SJCRH30 (cell line): ENCODE results near the gene LY6G6D. TPM values are rescaled to one million over a fixed set of nuclear protein-coding genes. Genes with fewer than 3 reads are reported as not detected.

Source experiments
- DNase-seq, 2 experiments: peaks; one replicate each; pipeline ENCODE4 v3.0.0-alpha.2; 2015 to 2020
- H3K27ac ChIP-seq: fragments of 250-450 bp; sonication (Bioruptor Pico); 2 replicates; pipeline ENCODE4 v1.5.1; 2020; ENCODE audit warnings: mild to moderate bottlenecking, moderate library complexity
- H3K27me3 ChIP-seq: fragments of 250-450 bp; sonication (Bioruptor Pico); 2 replicates; pipeline ENCODE4 v1.5.1; 2020; ENCODE audit warnings: mild to moderate bottlenecking, moderate library complexity
- H3K36me3 ChIP-seq: fragments of 250-450 bp; sonication (Bioruptor Pico); 2 replicates; pipeline ENCODE4 v1.5.1; 2020; ENCODE audit warnings: mild to moderate bottlenecking, moderate library complexity
- H3K4me1 ChIP-seq: fragments of 250-450 bp; sonication (Bioruptor Pico); 2 replicates; pipeline ENCODE4 v1.5.1; 2020; ENCODE audit warnings: mild to moderate bottlenecking, moderate library complexity
- H3K4me3 ChIP-seq: fragments of 250-450 bp; sonication (Bioruptor Pico); 2 replicates; pipeline ENCODE4 v1.5.1; 2020; ENCODE audit warnings: mild to moderate bottlenecking, moderate library complexity
- H3K9me3 ChIP-seq: fragments of 250-450 bp; sonication (Bioruptor Pico); replicated peaks from 2 replicates; pipeline ENCODE4 v1.5.1; 2020; ENCODE audit warnings: mild to moderate bottlenecking, moderate library complexity
- total RNA-seq: library from RNA; depleted of rRNA; stranded (reverse); fragments of >200 nt; shearing (Covaris generic); gene quantifications from 2 replicates; pipeline ENCODE4 v1.2.3, GENCODE V29; 2014

LY6G6D gene
- total RNA-seq, 1 experiment from 2014 or later: not detected

DNA sequence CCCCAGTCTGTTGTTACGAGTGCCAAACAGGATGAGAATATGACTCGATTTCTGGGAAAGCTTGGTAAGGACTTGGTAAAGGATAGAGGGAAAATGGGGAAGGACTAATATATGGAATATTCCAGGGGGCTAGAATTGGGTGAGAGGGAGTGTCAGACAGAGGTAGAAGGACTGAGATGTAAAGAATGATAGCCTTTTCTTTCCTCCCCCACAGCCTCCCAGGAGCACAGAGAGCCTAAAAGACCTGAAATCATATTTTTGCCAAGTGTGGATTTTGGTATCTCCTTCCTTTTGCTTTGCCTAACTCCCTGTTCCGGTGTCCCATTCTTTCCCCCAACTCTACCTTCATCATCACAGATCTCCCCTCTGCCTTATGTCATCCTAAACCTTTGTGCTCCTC lies 27.7 kb downstream of the LY6G6D start:
- no peak overlapping the region for H3K4me3 ChIP-seq
- H3K4me1 ChIP-seq: peaks cover 9% of the 10 kb centered on the region
- no peaks in the 10 kb centered on the region for H3K9me3 ChIP-seq
- H3K27ac ChIP-seq: no peak overlapping the region
- DNase-seq: no peak
- no peaks in the 10 kb centered on the region for H3K36me3 ChIP-seq
- H3K27me3 ChIP-seq: no peaks in the 10 kb centered on the region

DNA sequence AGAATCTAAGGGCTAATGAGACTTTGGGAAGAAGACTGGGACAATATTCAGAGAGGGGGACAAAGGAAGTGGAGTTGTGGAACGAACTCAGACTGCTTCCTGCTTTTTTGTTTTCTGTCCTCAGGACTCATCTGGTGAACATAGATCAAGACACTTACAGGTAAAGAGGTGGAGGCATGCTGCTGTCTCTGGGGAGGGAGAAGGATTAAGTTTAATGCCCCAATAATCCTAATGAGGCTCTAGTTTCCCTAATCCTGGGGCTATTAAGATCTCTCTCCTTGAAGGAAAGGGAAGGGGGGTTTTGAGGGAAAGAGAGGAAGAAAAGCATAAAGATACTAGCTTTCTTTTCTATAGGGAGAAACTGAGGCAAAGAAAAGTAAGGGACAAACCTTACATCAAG lies 29.3 kb downstream of the LY6G6D start:
- DNase-seq: no peak
- H3K36me3 ChIP-seq: no peaks in the 10 kb centered on the region
- H3K27ac ChIP-seq: no peak overlapping the region
- no peaks in the 10 kb centered on the region for H3K9me3 ChIP-seq
- H3K27me3 ChIP-seq: no peaks in the 10 kb centered on the region
- no peaks in the 10 kb centered on the region for H3K4me1 ChIP-seq
- H3K4me3 ChIP-seq: no peak overlapping the region

DNA sequence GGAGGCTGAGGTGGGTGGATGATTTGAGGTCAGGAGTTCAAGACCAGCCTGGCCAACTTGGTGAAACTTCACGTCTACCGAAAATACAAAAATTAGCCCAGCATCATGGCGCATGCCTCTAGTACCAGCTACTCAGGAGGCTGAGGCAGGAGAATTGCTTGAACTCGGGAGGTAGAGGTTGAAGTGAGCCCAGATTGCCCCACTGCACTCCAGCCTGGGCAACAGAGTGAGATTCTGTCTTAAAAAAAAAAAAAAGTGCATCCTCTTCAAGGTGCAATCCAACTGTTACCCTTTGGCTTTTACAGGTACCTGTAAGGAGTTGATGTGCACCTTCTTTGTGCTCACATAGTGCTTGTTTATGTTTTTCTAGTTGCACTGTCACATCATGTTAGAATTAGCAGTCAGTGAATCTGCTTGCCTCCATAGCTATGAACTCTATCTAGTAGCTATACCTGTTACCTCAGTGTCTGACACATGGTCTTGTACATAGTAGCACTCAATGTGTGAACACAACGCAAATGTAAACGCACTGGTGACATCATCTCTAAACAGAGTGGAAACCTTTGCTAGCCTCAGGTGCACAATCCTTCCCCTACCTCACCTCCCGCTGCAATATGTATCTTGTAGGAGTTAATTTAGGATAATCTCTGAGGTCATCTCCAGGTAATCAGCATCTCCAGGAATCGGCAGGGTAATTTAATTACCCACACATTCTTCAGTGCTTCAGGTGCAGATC lies 34.3 kb downstream of the LY6G6D start:
- Histone ChIP-seq H3K27ac (no peak overlapping the region), H3K36me3 (no peaks in the 10 kb centered on the region), H3K27me3 (no peaks in the 10 kb centered on the region), H3K4me3 (no peak overlapping the region), H3K4me1 (no peaks in the 10 kb centered on the region), H3K9me3 (no peaks in the 10 kb centered on the region)
- no peak for DNase-seq

DNA sequence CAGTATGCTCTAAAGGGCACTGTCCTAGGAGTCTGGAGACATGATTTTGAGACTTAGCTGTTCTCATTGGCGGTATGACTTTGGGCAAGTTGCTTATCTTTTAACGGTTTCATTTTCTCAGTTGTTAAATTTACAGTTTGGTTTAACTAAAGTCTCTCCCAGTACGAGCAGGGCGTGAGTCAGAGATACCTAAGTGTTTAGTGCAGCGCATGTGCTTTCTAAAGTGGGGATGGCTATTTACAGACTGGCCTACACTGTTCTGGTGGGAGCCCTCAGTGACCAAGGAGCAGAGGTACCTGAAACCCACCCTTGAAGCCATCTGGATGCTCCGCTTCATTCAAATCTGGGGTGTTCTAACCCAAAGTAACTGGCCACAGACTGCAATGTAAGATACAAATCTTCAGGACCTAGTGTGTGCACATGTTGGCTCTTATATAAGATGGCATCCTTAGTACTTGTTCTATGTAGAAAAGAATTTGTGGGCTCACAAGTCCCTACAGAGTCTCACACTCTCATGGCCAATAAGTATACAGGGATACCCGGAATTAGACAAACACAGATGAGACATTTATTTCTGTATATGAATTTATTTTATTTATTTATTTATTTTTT lies 35.4 kb downstream of the LY6G6D start:
- Histone ChIP-seq H3K4me3 (no peak overlapping the region), H3K27me3 (no peaks in the 10 kb centered on the region), H3K4me1 (no peaks in the 10 kb centered on the region), H3K9me3 (no peaks in the 10 kb centered on the region), H3K27ac (no peak overlapping the region), H3K36me3 (no peaks in the 10 kb centered on the region)
- no peak for DNase-seq

DNA sequence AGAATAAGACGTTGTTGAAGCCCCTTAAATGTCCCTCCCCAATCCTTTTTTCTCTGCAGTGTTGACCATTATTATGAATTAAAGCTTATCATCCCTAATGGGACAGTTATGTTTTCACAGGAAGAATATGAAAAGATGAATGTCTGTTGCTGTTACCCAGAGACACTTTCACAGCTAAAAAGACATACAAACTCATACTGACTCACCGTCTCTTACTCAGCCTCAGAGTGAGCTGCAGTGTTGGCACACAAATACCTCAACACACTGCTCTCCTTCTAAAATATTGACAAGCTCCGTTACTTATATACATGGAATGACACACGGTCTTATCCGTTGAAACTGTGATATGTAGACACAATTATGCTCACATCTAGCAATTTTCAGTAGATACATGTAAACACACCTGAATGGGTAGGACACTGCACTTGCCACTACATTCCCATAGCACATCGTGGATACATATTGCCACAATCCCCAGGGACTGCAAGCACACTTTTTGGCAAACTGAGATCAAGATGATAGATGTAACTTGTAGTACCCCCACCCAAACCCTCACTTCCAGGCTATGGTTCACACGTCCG lies 37.7 kb downstream of the LY6G6D start:
- Histone ChIP-seq H3K36me3 (no peaks in the 10 kb centered on the region), H3K27ac (no peak overlapping the region), H3K27me3 (no peaks in the 10 kb centered on the region), H3K9me3 (no peaks in the 10 kb centered on the region), H3K4me1 (no peaks in the 10 kb centered on the region), H3K4me3 (no peak overlapping the region)
- DNase-seq: no peak

DNA sequence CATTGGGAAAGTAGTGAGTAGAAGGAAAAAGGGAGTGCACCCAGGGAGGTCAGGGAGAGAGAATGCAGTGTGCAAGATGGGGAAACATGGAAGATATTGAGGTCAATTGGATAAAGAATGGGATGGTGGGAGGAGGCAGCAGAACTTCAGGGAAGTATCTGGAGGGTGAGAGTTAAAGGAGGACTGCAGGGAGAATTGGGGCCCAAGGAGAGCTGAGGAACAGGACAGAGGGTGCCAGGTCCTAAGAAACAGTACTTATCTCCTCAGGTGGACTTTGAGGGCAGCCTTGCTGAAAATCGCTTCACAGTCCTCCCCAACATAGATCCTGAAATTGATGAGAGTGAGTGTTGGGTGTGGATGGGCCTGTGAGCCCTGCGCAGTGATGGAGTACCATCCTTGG lies 43.1 kb downstream of the LY6G6D start:
- Histone ChIP-seq H3K4me3 (no peak overlapping the region), H3K36me3 (no peaks in the 10 kb centered on the region), H3K4me1 (peaks cover 2% of the 10 kb centered on the region; the same call in 1 of the 2 replicates), H3K27ac (no peak overlapping the region), H3K27me3 (no peaks in the 10 kb centered on the region), H3K9me3 (no peaks in the 10 kb centered on the region)
- DNase-seq: no peak

DNA sequence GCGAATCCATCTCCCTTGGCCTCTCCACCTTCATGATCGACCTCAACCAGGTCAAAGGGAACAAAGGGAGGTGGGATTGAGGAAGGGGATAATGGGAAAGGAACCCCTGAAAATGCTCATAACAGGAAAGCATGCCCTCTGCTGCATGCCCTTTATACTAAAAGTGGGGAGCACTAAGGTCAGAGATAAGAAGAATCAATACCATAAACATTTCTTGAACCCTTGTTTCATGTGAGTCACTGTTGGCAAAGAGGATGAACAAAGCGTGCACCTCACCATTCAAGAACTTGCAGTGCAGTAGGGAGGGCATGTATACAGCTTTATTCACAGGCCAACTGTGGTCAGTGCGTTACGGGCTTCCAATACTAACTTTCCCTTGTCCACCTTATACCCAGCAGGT lies 45.6 kb downstream of the LY6G6D start:
- no peaks in the 10 kb centered on the region for H3K36me3 ChIP-seq

DNA sequence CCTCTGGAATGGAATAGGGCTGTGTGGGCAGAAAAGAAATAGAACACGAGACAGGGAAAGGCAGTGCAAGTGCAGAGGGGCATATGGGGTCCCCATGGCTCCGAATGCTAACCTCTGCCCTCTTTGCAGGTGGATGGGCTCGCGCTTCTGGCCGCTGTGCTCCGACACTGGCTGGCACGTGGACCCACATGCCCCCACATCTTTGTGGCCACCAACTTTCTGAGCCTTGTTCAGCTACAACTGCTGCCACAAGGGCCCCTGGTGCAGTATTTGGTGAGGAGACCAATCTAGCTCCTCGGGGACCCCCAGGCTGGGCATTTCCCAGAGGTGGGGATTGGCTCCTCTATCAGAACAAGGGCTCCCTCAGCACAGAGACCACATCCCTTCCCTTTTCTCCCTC lies 46.2 kb downstream of the LY6G6D start:
- DNase-seq: no peak
- Histone ChIP-seq H3K36me3 (no peaks in the 10 kb centered on the region), H3K4me1 (peaks cover 4% of the 10 kb centered on the region; the same call in 1 of the 2 replicates)

More for the DNA sequence above, 45.6 kb downstream of the LY6G6D start:
- no peak overlapping the region for H3K4me3 ChIP-seq
- no peaks in the 10 kb centered on the region for H3K27me3 ChIP-seq
- DNase-seq: no peak
- peaks cover 4% of the 10 kb centered on the region; the same call in 1 of the 2 replicates for H3K4me1 ChIP-seq
- no peak overlapping the region for H3K27ac ChIP-seq
- no peaks in the 10 kb centered on the region for H3K9me3 ChIP-seq

DNA sequence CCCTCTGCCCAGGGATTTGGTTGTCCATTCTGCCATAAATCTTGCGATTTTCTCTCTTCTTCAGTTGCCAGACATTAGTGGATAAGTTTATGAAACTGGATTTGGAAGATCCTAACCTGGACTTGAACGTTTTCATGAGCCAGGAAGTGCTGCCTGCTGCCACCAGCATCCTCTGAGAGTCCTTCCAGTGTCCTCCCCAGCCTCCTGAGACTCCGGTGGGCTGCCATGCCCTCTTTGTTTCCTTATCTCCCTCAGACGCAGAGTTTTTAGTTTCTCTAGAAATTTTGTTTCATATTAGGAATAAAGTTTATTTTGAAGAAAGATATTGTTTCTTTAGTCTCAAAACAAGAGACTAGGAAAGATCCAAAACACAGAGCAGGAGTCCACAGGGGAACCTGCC lies 47.2 kb downstream of the LY6G6D start, which contains the start of gene SAPCD1:
Gene SAPCD1 (plus strand): TSS at position 301 of the 400 bp plus-strand sequence. CDS start 399 bp downstream, outside the sequence.
- Histone ChIP-seq H3K4me3 (no peak within 1 kb of the TSS), H3K9me3 (no peaks in the 10 kb centered on the region), H3K27me3 (no peaks in the 10 kb centered on the region), H3K27ac (peak within 1 kb of the TSS; percentile 26; the same call in 1 of the 2 replicates), H3K36me3 (no peaks in the 10 kb centered on the region), H3K4me1 (peaks cover 4% of the 10 kb centered on the region; the same call in 1 of the 2 replicates)
- no peak for DNase-seq

More for the DNA sequence above, 46.2 kb downstream of the LY6G6D start:
- H3K4me3 ChIP-seq: no peak overlapping the region
- H3K27ac ChIP-seq: no peak overlapping the region
- H3K9me3 ChIP-seq: no peaks in the 10 kb centered on the region
- no peaks in the 10 kb centered on the region for H3K27me3 ChIP-seq

DNA sequence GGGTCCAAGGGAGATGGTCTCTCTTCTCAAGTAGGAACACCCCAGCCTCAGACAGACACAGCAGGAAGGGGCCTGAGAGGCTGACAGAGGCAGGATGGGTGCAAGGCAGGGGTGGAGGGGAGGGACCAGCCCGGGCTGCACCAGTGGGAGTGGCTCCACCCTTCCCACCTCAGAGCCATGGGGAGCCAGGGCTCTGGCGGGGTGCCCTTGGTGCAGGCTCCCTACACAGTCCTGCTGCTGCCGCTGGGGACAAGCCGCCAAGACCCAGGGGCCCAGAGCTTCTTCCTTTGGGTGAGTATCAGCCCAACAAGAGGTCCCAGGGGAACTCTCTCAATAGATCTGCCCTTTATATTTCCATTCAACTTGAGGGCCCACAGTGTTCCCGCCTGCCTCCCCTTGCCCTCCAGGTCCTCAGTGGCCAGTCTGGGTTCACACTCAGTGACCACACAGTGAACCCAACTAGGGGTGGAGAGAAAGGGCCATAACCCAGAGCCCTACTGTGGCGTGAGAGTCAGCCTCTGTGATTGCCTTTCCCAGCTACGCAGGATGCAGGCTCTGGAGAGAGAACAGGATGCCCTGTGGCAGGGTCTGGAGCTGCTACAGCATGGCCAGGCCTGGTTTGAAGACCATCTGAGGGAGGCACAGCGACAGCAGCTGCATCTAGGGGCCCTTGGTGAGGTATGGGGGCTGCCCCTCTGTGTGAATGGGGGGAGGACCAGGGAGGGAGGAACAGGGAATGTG lies 47.9 kb downstream of the LY6G6D start:
- peak overlapping the region; percentile 26; the same call in 1 of the 2 replicates for H3K27ac ChIP-seq
- H3K4me3 ChIP-seq: no peak overlapping the region
- peak in 1 of 2 experiments; percentile 17 for DNase-seq
- no peaks in the 10 kb centered on the region for H3K27me3 ChIP-seq
- H3K36me3 ChIP-seq: no peaks in the 10 kb centered on the region
- H3K4me1 ChIP-seq: peaks cover 4% of the 10 kb centered on the region; the same call in 1 of the 2 replicates
- H3K9me3 ChIP-seq: no peaks in the 10 kb centered on the region

DNA sequence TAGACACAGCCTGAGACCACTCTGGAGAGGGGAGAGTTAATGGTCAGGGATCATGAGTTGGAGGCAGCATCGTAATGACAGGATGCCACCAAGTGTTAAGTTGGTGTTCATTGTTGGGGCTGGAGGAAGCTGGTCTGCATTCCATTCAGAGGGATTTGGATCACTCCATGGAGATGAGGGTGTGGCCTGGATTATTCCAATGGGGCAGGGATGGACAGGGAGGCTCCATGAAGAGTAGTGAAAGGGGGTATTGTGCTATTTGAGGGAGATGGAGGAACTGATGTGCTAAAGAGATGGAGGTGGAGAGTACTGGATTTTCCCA lies 48.4 kb downstream of the LY6G6D start:
- peak overlapping the region; percentile 26; the same call in 1 of the 2 replicates for H3K27ac ChIP-seq
- peak; percentile 41 to 46 for DNase-seq

DNA sequence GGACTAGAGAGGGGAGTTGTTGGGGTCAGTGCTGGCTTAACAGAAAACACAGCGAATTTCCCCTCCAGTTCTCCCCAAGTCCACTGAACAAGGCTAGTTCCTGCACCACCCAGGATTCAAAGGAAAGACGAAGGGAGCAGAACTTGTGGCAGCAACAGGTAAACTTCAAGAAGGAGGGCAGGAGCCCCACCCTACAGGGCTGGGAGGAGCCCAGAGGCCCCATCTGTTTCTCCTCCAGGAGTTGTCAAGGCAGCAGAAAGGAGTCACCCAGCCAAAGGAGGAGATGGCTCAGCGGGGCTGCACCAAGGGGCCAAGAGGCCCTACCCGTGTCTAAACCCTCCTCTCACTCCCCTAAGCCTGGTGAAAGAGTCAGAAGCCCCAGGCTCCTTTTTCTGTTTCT lies 49.0 kb downstream of the LY6G6D start:
- no peaks in the 10 kb centered on the region for H3K27me3 ChIP-seq
- H3K4me3 ChIP-seq: no peak overlapping the region
- H3K9me3 ChIP-seq: no peaks in the 10 kb centered on the region
- peaks cover 4% of the 10 kb centered on the region; the same call in 1 of the 2 replicates for H3K4me1 ChIP-seq
- no peaks in the 10 kb centered on the region for H3K36me3 ChIP-seq
- DNase-seq: no peak
- H3K27ac ChIP-seq: no peak overlapping the region

More for the DNA sequence above, 48.4 kb downstream of the LY6G6D start:
- Histone ChIP-seq H3K4me3 (no peak overlapping the region), H3K9me3 (no peaks in the 10 kb centered on the region), H3K27me3 (no peaks in the 10 kb centered on the region), H3K36me3 (no peaks in the 10 kb centered on the region), H3K4me1 (peaks cover 4% of the 10 kb centered on the region; the same call in 1 of the 2 replicates)

DNA sequence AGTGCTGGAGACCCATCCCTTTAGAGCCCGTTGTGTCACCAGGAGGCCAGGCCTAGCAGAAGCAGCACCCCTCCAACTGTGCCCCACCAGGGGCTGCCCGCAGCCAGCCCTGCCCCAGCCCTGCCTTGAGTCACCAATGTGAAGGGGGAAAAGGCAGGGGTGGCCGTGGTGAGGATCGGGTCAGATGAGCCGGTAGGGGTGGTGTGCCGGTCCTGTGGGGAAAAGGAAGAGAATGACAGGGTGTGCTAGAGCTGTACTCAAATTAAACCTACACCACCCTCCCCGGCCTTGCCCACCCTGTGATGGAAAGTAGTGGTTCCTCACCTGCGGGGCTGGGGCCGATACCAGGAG lies 50.4 kb downstream of the LY6G6D start:
- no peaks in the 10 kb centered on the region for H3K27me3 ChIP-seq
- no peak for DNase-seq
- H3K9me3 ChIP-seq: no peaks in the 10 kb centered on the region
- H3K36me3 ChIP-seq: no peaks in the 10 kb centered on the region
- H3K4me1 ChIP-seq: peaks cover 4% of the 10 kb centered on the region; the same call in 1 of the 2 replicates
- no peak overlapping the region for H3K27ac ChIP-seq
- no peak overlapping the region for H3K4me3 ChIP-seq

DNA sequence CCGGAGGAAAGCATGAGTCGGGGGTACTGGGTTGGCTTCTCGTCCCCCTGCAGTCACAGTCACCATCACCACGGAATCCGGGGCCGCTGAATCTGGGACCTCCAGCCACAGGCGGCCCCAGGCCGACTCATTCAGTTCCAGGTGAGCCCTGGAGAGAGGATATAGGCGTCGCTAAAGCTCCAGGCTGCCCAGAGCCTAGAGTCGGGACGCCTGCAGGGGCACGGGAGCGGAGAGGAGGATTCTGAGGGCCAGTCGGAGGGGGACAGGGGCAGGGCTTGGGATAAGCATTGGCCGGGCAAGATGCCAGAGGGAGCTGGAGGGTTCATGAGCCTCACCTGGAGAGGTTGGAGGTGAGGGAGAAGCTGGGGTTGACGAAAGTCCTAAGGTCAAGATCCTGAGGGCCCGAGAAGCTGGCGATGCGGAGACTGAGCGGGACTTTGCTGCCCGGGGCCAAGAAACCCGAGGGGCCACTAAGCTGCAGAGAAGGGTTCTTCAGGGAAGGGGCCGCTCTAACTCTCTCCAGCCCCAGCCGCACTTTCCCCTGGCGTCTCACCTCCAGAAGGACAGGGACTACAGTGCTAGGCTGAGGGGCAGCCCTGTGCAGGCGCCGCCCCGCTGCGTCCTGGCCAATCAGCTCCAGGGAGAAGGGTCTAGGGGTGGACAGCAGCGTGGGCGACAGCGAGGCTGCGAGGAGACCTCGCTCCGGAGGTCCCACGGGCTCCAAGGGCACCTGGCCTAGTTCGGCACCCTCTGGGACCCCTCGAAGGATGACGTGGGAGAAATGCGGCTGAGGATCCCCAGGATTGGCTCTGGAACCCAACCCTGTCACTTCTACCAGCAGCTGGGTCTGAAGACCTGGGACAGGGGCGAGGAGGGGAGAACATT lies 51.0 kb downstream of the LY6G6D start:
- no peaks in the 10 kb centered on the region for H3K9me3 ChIP-seq
- peaks cover 4% of the 10 kb centered on the region; the same call in 1 of the 2 replicates for H3K4me1 ChIP-seq
- DNase-seq: no peak
- no peak overlapping the region for H3K4me3 ChIP-seq
- H3K36me3 ChIP-seq: no peaks in the 10 kb centered on the region
- H3K27me3 ChIP-seq: no peaks in the 10 kb centered on the region
- no peak overlapping the region for H3K27ac ChIP-seq
